GM12874 (cell line): ENCODE data around the gene ANKDD1A.

Experiments used
- TF ChIP-seq, protein P1 (sequence below): IDR thresholded peaks from 2 replicates; pipeline ENCODE4 v1.5.1; 2011; ENCODE audit warnings: low read depth, mild to moderate bottlenecking, control low read depth, low read length, moderate library complexity; ENCODE audit not compliant: insufficient read depth

ANKDD1A gene

GRCh38 chr15:64911311-64912186 is at the start of gene ANKDD1A:
Gene ANKDD1A (plus strand): TSS chr15:64911902. CDS start chr15:64911931, 29 bp downstream.
- TF ChIP-seq, protein P1, sequence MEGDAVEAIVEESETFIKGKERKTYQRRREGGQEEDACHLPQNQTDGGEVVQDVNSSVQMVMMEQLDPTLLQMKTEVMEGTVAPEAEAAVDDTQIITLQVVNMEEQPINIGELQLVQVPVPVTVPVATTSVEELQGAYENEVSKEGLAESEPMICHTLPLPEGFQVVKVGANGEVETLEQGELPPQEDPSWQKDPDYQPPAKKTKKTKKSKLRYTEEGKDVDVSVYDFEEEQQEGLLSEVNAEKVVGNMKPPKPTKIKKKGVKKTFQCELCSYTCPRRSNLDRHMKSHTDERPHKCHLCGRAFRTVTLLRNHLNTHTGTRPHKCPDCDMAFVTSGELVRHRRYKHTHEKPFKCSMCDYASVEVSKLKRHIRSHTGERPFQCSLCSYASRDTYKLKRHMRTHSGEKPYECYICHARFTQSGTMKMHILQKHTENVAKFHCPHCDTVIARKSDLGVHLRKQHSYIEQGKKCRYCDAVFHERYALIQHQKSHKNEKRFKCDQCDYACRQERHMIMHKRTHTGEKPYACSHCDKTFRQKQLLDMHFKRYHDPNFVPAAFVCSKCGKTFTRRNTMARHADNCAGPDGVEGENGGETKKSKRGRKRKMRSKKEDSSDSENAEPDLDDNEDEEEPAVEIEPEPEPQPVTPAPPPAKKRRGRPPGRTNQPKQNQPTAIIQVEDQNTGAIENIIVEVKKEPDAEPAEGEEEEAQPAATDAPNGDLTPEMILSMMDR: no peak

- TF ChIP-seq, protein P1: no peak
These were observed 49.7 kb upstream of the ANKDD1A start for GRCh38 chr15:64861960-64862359.

- TF ChIP-seq, protein P1: no peak
These were observed 49.3 kb upstream of the ANKDD1A start for GRCh38 chr15:64862408-64862807.

DNA sequence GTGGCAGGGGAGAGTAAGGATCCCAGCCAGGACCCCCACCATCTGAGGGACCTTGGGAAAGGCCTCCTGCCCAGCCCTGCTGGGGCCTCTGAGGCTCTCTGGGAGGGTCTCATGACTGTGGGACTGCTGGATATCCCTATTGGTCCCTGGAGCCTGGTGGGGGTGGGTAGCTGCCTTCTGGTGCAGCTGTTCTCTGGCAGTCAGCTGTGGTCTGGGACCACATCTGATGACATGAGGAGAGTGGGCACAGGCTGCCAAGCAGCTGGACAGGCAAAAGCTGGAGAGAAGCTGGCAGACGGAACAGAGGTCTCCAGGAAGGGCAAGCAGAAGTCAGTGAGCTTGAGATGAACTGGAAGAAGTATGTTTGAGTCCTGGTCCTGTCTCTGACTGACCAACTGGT is 47.6 kb upstream of the ANKDD1A start:
- TF ChIP-seq, protein P1: no peak

- TF ChIP-seq, protein P1: no peak
These were observed 46.3 kb upstream of the ANKDD1A start for GRCh38 chr15:64865126-64865997.

- TF ChIP-seq, protein P1: no peak
These were observed 45.6 kb upstream of the ANKDD1A start for GRCh38 chr15:64865998-64866520.

DNA sequence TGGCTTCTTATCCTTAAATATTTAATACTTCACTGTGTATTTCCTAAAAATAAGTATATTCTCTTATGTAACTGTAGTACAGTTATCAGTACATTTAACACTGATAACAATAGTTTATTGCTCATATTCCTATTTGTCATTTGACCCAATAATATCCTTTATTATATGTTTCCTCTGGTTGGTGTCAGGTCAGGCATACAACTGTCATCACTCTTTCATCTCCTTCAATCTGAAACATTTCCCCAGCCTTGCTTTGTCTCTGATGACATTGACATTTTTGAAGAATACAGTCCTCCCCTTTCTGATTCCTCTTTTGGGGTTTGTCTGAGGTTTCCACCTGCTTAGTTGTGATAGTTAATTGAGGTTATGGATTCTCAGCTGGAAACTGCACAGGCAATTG is 42.2 kb upstream of the ANKDD1A start:
- TF ChIP-seq, protein P1: no peak
